Esophagus squamous epithelium (tissue), 5 donors: ENCODE data around the gene PARP15. TPM values are rescaled to one million over a fixed set of nuclear protein-coding genes. Genes with fewer than 3 reads are reported as not detected.

Experiments used
- DNase-seq: peaks from one replicate; lab custom pipeline; 2025; lab: John Stamatoyannopoulos, UW
- H3K27ac ChIP-seq, 4 donors: fragments of 200-600 bp; sonication (generic); one replicate each; pipeline ENCODE4 v1.5.1; 2016 to 2019; ENCODE audit warnings: mild to moderate bottlenecking in 1 of 4
- H3K27me3 ChIP-seq, 4 donors: fragments of 200-600 bp; sonication (generic); 1 replicate in 3 of 4; 2 replicates in 1 of 4; pipeline versions ENCODE4 v1.5.1 to v1.6.0; 2017 to 2021; ENCODE audit warnings: antibody characterized with exemption in 1 of 4
- H3K36me3 ChIP-seq, 3 donors: fragments of 200-600 bp; sonication (generic); one replicate each; pipeline ENCODE4 v1.5.1; 2016 to 2019
- H3K4me1 ChIP-seq, 3 donors: fragments of 200-600 bp; sonication (generic); one replicate each; pipeline ENCODE4 v1.5.1; 2017 to 2019
- H3K4me3 ChIP-seq, 4 donors: fragments of 200-600 bp; sonication (generic); 1 replicate in 3 of 4; 2 replicates in 1 of 4; pipeline ENCODE4 v1.5.1; 2016 to 2019; ENCODE audit warnings: mild to moderate bottlenecking in 2 of 4, moderate library complexity in 1 of 4
- H3K9me3 ChIP-seq, 3 donors: fragments of 200-600 bp; sonication (generic); one replicate each; pipeline ENCODE4 v1.5.1; 2016 to 2019
- POLR2A ChIP-seq, 4 donors: fragments of 450-650 bp; IDR thresholded peaks; one replicate each; pipeline ENCODE4 v1.6.1; 2017; ENCODE audit warnings: antibody characterized with exemption in 4 of 4, mild to moderate bottlenecking in 4 of 4, moderate library complexity in 3 of 4
- WGBS, 2 donors: methylation state at CpG; one replicate each; pipeline ENCODE4 v1.1.5; 2018; 5-methylcytosine and 5-hydroxymethylcytosine counted together
- intact Hi-C: fragments of 100-400 bp; cut with DNase I; formaldehyde crosslinking; loops from one replicate; pipeline ENCODE4 v1.15.0; 2022
- total RNA-seq, 4 donors: library from RNA; depleted of rRNA; stranded (reverse); fragments of >200 nt; gene quantifications; one replicate each; pipeline ENCODE4 v1.1.0, GENCODE V29; 2016
- TF ChIP-seq, protein P1 (sequence below), 6 experiments: fragments of 450-650 bp in 4 of 6; fragments of 200-600 bp in 2 of 6; sonication (generic) in 2 of 6; IDR thresholded peaks; one replicate each; pipeline ENCODE4 v1.5.1; 2016 to 2019; ENCODE audit warnings: antibody characterized with exemption in 6 of 6, mild to moderate bottlenecking in 4 of 6, moderate library complexity in 4 of 6
- donor health status: DM: yes; HTN: yes; CAD: no.

The PARP15 gene
- total RNA-seq = 1 to 10 TPM in 1 of 4 donors, under 1 TPM in 3; 0.08 to 2.3 (median 0.42) TPM

- Histone ChIP-seq H3K4me1 (peaks cover 4 to 27% (median 12%) of the 10 kb centered on the region in 3 donors), H3K27me3 (no peaks in the 10 kb centered on the region), H3K27ac (peak within 1 kb of the TSS in 3 of 4 donors; percentile 15 to 64 (median 44)), H3K36me3 (peaks cover 0 to 4% (median 0%) of the 10 kb centered on the region in 3 donors), H3K9me3 (peaks cover 0 to 12% (median 11%) of the 10 kb centered on the region in 3 donors), H3K4me3 (peak within 1 kb of the TSS; percentile 33 to 67 (median 54))
- 16 to 18% methylated on average over 26 of the region's 40 CpGs for WGBS, 2 donors
- peak in 1 of 4 donors; percentile 30 for TF ChIP-seq POLR2A (IDR thresholded peaks at IDR 0.05)
- TF ChIP-seq, protein P1, sequence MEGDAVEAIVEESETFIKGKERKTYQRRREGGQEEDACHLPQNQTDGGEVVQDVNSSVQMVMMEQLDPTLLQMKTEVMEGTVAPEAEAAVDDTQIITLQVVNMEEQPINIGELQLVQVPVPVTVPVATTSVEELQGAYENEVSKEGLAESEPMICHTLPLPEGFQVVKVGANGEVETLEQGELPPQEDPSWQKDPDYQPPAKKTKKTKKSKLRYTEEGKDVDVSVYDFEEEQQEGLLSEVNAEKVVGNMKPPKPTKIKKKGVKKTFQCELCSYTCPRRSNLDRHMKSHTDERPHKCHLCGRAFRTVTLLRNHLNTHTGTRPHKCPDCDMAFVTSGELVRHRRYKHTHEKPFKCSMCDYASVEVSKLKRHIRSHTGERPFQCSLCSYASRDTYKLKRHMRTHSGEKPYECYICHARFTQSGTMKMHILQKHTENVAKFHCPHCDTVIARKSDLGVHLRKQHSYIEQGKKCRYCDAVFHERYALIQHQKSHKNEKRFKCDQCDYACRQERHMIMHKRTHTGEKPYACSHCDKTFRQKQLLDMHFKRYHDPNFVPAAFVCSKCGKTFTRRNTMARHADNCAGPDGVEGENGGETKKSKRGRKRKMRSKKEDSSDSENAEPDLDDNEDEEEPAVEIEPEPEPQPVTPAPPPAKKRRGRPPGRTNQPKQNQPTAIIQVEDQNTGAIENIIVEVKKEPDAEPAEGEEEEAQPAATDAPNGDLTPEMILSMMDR (IDR thresholded peaks at IDR 0.05) = no peak
- DNase-seq = no peak
- intact Hi-C loops = no loop called here
Observed at GRCh38 chr3:122577409-122578031, at the start of gene PARP15. Gene PARP15 (plus strand): TSS chr3:122577650. CDS start chr3:122577668, 18 bp downstream.

DNA sequence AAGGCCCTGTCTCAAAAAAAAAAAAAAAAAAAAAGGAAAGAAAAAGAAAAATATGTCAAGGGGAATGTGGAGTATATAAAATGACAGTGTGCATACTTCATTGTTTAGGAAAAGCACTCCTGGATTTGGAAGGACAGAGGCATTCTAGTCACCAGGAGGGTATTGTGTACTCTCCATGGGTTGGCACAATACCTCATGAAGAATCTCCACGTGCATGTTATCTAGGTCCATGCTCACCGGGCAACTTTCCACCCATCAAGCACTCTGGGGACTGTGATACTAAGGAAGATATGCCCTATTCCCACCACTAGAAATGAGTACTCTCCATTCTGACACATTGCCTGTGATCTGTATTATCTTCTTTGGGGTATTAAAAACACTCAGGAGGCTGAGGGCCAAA, 47.3 kb upstream of the PARP15 start:
- Histone ChIP-seq H3K9me3 (no peaks in the 10 kb centered on the region), H3K4me1 (peaks cover 0 to 15% (median 0%) of the 10 kb centered on the region in 3 donors), H3K36me3 (peaks cover 14 to 86% (median 31%) of the 10 kb centered on the region in 3 donors), H3K27ac (no peak overlapping the region), H3K4me3 (no peak overlapping the region), H3K27me3 (no peaks in the 10 kb centered on the region)
- 73 to 82% methylated on average over 2 of the region's 2 CpGs for WGBS, 2 donors
- no peak for DNase-seq
- intact Hi-C loops = no loop called here
- TF ChIP-seq, protein P1 (IDR thresholded peaks at IDR 0.05) = no peak
- TF ChIP-seq POLR2A (IDR thresholded peaks at IDR 0.05) = no peak

- Histone ChIP-seq H3K27ac (peak overlapping the region in 1 of 4 donors; percentile 6), H3K27me3 (no peaks in the 10 kb centered on the region), H3K9me3 (no peaks in the 10 kb centered on the region), H3K36me3 (peaks cover 14 to 98% (median 37%) of the 10 kb centered on the region in 3 donors), H3K4me1 (peaks cover 0 to 15% (median 0%) of the 10 kb centered on the region in 3 donors), H3K4me3 (no peak overlapping the region)
- no peak for DNase-seq
- intact Hi-C loops = no loop called here
- TF ChIP-seq, protein P1 (IDR thresholded peaks at IDR 0.05) = no peak
- 80 to 85% methylated on average over 2 of the region's 2 CpGs for WGBS, 2 donors
Observed at GRCh38 chr3:122533480-122533879, 44.0 kb upstream of the PARP15 start.

DNA sequence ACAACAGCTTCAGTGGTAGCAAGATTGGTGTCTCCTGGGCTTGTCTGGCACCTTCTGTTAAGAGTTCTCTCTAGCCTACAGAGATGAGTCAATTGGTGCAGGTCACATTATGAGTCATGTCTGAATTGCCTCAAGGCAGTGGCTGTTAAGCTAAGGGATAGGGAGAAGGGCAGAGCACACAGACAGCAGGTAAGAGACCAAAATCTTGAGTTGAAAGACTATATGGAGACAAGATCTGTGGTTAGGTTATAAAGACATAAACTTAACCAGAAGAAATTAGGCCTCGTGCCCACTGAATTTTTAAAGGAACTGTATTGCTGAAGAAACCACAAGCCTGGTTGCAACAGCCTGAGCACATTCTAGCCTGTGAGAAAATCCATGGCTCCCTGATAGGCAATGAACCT, 43.5 kb upstream of the PARP15 start:
- peak overlapping the region in 1 of 4 donors; percentile 34 for H3K27ac ChIP-seq
- no peak overlapping the region for H3K4me3 ChIP-seq
- no peak for DNase-seq
- intact Hi-C loops = no loop called here
- H3K4me1 ChIP-seq = peaks cover 0 to 15% (median 0%) of the 10 kb centered on the region in 3 donors
- no peaks in the 10 kb centered on the region for H3K9me3 ChIP-seq
- no peak for TF ChIP-seq POLR2A (IDR thresholded peaks at IDR 0.05)
- TF ChIP-seq, protein P1 (IDR thresholded peaks at IDR 0.05) = no peak
- no peaks in the 10 kb centered on the region for H3K27me3 ChIP-seq
- peaks cover 14 to 98% (median 36%) of the 10 kb centered on the region in 3 donors for H3K36me3 ChIP-seq
- 32 to 33% methylated on average over 1 of the region's 1 CpG for WGBS, 2 donors

- Histone ChIP-seq H3K4me3 (no peak overlapping the region), H3K36me3 (peaks cover 14 to 100% (median 39%) of the 10 kb centered on the region in 3 donors), H3K27me3 (no peaks in the 10 kb centered on the region), H3K9me3 (no peaks in the 10 kb centered on the region), H3K4me1 (peaks cover 0 to 15% (median 0%) of the 10 kb centered on the region in 3 donors), H3K27ac (no peak overlapping the region)
- no peak for DNase-seq
- intact Hi-C loops = no loop called here
- WGBS, 2 donors = 87 to 93% methylated on average over 6 of the region's 6 CpGs
- TF ChIP-seq POLR2A (IDR thresholded peaks at IDR 0.05) = no peak
- TF ChIP-seq, protein P1 (IDR thresholded peaks at IDR 0.05) = no peak
Observed at GRCh38 chr3:122535964-122536631, 41.4 kb upstream of the PARP15 start.
